Fibroblast of peridontal ligament (primary cell): ENCODE data around the gene RNF125.
"Not testable (repeated sequence)": the region's sequence is repeated elsewhere in the genome, so short reads cannot be mapped to it uniquely, and the experiment has no call there.

Experiments
- DNase-seq: peaks from one replicate; pipeline ENCODE4 v3.0.0-alpha.2; 2010; ENCODE audit errors: extremely low read depth

RNF125 gene

DNA sequence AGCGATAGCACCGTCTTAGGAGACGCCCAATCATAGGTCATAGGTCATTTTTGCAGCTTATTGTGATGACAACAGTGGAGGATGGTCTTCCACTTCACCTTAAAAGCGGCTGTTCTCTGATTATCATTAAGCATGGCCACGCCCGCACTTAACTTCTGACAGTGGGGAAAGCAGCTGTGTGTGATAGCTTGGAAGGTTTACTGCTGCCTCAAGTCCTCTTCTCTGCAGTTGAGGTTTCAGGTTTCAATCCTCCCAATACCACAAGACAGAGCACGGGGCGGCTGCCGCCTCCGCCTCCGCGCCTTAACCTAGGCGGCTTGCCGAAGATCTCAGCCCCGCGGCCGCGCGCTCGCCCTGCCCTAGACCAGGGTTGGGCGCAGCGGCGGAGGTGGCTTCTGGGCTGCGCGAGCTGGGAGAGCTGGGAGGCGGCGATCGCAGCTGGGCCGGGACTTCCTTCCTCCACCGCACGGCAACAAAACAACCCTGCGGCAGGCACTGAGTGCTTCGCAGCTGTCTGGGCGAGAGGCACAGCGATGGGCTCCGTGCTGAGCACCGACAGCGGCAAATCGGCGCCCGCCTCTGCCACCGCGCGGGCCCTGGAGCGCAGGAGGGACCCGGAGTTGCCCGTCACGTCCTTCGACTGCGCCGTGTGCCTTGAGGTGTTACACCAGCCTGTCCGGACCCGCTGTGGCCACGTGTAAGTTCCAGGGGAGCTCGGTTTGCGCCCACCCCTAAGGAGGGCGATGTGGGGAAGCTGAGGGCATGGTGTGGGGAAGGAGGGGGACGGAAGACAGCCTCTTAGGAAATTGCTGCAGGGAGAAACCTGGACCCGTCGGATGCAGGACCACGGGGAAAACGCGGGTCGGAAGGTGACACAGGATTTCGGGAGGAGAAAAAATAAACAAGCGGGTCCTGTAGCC is at the start of gene RNF125:
TSS of gene RNF125 (plus strand) at position 495 of the 920 bp plus-strand sequence. CDS start at position 534, 39 bp downstream.
- DNase-seq, result peak; percentile 45

DNA sequence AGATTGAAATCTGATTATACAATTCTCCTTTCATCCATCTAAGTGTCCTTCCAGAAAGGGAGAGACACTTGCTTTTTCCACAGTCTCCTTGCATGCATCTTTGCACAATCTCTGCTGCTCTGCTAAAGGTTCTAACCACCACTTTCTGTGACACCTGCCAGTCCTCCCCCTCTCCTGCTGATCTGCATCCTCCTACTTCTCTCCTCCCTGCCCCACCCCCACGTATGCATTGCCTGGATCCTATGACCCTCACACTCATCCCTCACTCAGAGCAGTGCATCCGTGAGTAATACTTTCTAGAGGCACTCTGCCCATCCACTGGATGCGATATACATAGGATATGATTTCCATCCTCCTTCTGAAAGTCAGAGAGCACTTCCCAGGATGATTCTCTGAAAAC is 48.0 kb upstream of the RNF125 start:
- DNase-seq, result no peak

DNA sequence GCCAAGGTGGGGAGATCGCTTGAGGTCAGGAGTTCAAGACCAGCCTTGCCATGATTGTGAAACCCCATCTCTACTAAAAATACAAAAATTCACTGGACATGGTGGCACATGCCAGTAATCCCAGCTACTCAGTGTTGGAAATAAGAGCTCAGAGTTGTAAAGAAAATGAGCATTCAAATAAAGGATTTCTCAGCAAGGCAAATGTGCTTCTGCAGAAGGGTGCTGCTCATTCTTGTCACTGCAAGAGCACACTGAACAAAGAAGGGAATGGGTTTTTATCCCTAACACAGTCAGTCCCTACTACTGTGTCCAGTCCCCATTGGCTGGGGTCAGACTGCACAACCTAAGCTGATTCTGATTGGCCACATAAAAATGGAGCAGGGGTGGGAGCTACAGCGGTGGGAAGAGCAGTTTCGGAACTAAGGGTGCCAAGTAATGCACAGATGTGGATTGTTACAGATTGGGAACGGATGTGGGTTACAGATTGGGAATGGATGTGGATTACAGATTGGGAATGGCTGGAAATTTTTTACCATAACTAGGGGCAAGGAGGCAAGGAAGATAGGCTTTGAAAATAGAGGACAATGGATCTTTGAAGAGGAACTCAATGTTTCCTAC is 44.6 kb upstream of the RNF125 start:
- DNase-seq, result no peak

DNA sequence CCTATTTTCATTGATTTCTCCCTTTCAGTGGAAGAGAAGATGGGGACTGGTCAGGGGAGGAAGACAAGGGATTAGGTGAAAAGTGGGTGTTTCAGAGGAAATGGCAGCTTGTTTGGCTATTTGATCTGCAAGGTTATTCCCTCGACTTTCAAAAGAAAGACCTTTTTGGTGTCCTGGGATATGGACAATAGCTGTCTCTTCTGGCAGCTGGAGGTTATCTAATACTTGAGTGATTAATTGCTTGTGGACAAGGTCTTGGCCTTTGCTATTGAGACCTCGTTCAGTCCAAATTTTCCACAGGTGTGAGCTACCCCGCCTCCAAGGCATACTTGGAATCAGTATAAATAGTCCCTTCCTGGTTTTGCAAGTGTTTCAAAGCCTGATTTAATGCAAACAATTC is 42.4 kb upstream of the RNF125 start:
- no peak for DNase-seq

DNA sequence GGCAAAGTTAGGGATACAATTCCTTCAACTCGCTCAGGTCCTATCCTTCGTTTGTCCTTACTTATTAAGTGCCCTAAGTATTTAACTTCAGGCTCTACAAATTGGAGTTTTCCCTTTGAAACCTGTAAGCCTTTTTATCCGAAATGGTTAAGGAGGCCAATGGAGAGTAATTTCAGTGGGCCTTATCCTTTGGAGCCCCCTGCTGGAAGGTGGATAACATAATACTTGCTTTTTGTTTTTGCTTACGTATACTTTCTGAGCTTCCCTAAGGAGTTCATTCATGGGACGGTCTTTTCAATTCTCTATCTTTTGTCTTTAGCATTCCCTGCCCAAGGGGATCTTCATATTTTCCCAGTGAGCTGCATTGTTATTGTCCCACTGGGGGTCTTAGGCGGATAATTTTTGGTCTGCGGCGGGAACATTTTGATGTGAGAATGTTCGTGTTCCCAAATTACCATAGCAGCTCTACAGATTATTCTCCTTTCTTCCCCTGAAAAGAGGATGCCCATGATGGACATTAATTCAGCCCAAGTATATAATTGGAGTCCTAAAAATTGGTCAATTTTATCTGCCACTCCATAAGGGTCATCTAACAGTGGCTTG is 41.3 kb upstream of the RNF125 start:
- DNase-seq, result peak; percentile 66

DNA sequence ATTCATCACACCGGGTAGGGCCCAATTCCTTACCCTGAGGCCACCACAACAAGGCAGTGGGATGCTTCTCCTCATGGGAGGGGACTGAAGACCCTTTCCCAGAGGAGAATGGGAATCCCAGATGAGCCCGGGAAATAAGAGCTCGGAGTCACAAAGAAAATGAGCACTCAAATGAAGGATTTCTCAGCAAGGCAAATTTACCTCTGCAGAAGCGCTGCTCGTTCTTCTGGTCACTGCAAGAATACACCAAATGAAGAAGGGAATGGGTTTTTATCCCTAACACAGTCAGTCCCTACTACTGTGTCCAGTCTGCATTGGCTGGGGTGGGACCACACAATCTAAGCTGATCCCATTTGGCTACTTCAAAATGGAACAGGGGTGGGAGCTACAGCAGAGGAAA is 40.0 kb upstream of the RNF125 start:
- DNase-seq, result no peak

DNA sequence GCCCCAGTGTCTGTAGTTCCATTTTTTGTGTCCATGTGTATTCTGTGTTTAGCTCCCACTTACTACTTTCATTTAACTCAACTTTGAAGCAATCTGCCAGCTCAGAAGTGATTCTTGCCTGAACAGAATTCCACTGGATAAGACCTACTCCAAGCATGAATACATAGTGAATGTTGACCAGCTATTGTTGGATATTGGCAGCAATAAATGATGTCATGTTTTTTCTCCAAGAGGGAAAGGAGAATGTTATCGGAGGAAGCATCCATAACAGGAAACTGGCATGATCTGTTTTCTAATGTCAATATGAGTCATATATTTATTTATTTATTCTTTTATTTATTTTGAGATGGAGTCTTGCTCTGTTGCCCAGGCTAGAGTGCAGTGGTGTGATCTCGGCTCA is 38.9 kb upstream of the RNF125 start:
- no peak for DNase-seq

DNA sequence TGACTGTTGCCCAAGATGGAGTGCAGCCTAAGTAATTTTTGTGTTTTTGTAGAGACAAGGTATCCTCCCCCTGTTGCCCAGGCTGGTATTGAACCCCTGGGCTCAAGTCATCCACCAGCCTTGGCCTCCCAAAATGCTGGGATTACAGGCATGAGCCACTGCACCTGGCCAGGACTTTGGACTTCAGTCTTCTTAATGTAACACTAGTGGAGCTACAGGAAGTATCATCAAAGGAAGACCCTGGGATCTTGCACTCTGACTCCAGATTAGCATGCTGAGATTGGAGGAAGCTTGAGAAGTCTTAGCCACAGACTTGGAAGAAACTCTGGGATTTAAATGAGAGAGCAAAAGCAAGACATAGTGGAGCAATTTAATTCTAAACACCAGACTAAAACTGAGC is 37.8 kb upstream of the RNF125 start:
- DNase-seq, result no peak

DNA sequence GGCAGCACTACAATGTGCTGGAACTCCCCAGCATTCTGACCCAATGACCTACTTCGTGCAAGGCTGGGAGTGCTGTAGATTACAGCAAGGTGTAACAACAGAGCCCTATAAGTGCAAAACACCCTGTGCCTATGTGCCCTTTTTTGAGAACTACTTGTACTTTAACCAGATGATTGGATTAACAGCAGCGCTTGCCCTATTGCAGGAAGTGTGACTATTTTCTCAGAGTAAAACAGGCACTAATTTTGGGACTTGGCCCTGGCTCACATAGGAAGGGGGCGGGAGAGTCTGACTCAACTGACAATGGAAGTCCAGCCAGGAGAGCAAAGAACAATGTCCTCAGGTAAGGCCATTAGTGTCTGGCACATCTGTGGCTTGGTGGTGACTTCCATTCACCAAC is 35.6 kb upstream of the RNF125 start:
- no peak for DNase-seq

DNA sequence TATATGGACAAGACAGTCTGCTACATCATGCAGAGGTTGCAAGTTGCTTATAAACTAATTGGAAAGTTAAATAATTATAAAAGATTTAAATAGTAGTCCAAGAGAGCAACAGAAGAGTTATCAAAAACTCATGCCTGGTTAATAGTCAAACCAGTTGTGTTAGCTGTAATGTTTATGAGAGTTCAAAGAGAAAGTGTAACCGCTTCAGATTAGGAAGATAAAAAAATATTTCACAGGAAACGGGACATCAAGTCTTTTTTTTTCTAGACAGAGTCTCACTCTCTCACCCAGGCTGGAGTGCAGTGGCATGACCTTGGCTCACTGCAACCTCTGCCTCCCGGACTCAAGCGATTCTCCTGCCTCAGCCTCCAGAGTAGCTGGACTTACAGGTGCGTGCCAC is 34.6 kb upstream of the RNF125 start:
- DNase-seq, result no peak

DNA sequence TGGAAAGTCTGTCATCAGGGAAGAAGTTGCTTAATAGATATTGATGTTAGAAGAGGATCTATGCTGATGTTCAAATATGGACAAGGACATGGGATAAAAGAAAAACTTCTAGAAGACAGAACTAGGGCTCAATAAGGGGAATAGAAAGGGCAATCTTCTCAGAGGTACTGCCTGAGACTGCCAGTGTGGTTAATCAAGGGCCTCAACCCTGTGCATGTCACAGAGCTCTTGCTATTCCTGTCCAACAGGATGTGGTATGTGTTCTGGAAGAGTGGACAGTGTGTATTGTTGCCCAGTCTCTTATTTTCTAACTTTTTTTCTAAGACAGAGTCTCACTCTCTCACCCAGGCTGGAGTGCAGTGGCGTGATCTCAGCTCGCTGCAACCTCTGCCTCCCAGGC is 27.8 kb upstream of the RNF125 start:
- no peak for DNase-seq

DNA sequence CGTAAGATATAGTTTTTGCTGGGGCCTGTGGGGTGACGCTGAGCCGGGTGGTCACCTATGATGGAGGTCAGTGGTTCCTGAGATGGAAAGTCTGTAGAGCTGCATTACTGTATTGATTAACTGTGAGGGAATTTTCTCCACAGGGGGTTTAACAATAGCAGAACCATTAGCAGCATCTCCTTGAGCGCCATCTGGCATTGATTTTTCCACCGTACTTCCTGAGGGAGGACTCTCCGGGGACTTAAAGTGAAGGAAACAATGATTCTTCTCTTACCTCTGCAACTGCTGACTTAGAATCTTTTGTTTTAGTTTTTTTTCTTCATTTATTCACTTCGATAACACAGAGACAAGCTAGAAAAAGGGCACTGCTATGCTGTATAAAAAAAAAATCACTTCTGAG is 22.6 kb upstream of the RNF125 start:
- no peak for DNase-seq

DNA sequence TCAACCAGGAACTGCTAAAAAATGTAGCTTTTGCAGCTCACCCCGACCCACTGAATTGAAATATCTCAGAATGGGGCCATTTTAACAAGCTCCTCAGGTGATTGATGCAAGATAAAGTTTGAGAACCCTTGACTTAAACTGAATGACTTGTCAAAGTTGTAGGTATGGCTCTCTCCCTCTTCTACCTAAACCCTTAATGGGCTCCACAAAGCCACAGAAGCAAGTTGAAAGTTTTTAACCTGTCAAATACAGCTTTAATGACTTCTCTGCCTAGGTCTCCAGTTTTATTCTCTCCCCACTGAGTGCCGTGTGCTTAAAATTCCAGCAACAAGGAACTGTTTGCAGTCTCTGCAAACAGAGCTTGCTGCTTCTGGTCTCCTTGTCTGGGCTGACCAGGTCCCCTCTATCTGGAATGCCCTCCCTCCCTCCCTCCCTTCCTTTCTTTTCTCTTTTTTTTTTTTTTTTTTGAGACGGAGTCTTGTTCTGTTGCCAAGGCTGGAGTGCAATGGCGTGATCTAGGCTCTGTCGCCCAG is 19.7 kb upstream of the RNF125 start:
- no peak for DNase-seq

DNA sequence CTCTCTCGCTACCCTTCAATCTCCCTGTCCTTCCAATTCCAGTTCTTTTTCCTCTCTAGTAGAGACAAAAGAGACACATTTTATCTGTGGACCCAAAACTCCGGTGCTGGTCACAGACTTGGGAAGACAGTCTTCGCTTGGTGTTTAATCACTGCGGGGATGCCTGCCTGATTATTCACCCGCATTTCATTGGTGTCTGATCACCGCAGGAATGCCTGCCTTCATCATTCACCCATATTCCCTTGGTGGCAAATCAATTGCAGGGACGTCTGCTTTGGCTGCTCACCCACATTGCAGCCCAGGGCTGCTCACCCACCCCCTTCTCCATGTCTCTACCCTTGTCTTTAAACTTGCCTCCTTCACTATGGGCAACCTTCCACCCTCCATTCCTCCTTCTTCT is 17.5 kb upstream of the RNF125 start:
- not testable (repeated sequence) for DNase-seq

DNA sequence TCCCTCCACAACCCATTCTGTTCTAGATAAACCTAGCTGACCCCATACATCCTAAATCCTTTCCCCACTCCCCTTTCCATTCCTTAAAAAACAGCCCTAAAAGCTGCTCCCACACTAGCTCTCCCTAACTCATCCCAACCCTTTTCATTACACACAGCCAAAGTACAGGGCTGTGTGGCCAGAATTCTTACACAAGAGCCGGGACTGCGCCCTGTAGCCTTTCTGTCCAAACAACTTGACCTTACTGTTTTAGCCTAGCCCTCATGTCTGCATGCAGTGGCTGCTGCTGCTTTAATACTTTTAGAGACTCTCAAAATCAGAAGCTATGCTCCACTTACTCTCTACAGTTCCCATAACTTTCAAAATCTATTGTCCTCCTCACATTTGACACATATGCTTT is 14.8 kb upstream of the RNF125 start:
- DNase-seq, result not testable (repeated sequence)

DNA sequence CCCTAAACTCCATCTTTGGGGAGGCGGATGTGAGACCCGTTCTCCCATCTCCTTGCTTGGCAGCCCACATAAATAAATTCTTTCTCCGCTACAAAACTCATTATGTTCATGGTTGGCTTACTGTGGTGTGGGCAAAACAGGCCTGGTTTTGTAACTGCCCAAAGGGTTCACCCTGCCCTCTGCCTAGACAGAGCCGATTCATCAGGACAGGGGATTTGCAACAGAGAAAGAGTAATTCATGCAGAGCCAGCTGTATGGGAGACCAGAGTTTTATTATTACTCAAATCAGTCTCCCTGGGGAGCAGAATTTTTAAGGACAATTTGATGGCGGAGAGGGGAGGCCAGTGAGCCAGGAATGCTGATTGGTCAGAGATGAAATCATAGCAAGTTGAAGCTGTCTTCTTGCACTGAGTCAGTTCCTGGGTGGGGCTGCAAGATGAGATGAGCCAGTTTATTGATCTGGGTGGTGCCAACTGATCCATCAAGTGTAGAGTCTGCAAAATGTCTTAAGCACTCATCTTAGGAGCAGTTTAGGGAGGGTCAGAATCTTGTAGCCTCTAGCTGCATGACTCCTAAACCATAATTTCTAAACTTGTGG is 8.4 kb upstream of the RNF125 start:
- no peak for DNase-seq

DNA sequence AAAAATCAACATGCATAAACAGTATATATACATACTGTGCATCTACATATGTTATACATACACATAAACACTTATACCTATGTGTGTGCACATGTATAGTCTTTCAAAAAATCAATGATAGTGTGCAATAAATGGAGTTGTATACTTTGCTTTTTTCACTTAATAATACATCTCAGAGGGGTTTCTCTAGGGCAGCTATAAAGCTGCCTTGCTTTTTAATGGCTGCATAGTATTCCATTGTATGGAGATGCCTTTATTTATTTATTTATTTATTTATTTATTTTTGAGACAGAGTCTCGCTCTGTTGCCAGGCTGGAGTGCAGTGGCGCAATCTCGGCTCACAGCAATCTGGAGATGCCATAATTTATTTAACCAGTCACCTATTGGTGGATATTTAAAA is 7.4 kb upstream of the RNF125 start:
- no peak for DNase-seq

DNA sequence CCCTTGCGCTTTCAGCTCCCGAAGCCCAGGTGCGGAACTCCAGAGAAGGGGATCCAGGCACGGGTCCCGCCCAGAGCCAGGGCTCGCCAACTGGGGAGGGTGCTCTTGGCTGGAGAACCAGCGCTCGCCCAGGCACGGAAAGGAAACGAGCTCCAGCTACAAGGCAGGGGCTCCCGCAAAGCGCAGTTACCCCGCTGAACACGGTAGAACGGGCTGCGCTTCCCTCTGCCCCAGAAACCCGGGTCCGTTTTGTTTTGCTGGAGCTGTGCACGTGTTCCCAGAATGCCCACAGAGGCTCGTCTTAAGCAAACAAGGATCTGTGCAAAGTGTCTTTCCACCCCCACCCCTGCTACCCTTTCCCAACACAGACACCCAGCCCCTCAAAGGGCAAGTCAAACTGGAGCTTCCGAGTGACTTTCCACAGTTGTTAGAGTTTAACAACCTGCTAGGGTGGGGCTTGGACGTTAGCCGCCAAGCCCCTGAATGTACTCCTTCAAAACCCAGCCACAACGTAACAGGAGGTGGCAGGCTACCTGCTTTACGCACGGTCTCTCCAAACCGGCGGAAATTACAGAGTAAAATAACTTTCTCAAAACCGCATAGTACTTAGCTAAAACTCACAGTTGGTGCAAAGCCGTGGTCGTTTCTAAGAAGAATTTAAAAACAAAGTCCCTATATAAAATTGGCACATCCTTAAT is 775 bp downstream of the RNF125 start:
- peak; percentile 3 for DNase-seq

DNA sequence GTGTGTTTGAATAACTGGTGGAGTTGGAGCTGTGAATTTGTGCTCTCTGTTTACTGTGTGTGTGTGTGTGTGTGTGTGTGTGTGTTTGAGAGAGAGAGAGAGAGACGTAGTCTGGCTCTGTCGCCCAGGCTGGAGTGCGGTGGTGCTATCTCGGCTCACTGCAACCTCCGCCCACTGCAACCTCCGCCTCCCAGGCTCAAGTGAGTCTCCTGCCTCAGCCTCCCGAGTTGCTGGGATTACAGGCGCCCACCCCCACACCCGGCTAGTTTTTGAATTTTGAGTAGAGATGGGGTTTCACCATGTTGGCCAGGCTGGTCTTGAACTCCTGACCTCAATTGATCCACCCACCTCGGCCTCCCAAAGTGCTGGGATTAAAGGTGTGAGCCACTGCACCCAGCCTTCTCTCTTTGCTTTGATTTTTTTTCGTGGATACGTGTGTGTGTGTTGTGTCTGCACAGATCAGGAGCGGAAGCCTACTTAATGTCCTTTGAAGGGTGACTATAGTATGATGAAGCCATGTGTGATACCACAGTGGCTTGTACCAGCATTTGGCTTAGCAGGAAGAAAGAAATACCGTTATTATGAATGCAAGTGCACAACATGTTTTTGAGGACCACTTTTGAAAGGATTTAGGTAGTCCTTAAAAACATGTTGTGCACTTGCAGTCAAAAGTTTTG is 1.5 kb downstream of the RNF125 start:
- not testable (repeated sequence) for DNase-seq

DNA sequence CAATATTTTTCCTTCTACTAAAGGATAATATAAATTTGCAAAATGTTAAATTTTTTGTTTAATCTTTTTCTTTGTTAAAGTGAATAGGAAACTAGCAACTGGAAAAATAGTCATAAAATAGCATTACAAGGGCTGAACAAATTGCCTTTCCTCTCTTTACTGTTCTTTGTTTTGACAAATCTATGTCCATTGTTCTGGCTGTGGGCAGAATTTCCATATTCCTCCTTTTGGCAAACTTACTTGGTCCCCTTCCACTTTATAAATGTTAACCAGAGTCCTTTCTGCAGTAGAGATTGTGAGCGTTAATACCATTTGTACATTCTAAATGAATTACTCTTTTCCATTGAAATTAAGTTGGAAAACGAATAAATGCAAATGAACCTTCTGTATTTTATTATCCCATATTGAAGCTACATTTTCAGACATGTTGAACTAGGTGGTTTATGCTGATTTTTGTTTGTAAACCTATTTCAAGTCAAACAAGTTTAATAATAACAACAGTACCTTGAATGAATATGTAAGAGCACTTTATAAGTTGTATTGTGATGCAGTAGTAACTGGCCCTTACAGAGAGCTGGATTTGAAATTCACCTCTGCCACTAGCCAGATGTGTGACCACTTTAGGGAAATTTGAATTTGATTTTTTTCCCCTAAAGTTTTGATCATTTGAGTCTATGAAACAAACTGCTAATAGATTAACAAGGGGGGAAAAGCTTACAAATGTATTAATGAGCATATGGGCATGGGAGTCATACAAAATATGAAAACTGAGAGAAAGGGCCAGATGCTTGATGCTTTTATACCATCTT is 3.3 kb downstream of the RNF125 start:
- no peak for DNase-seq
